Measurements from ENCODE around the gene SDR42E2. TPM values are rescaled to one million over a fixed set of nuclear protein-coding genes. Genes with fewer than 3 reads are reported as not detected.
"Not testable (repeated sequence)": the region's sequence is repeated elsewhere in the genome, so short reads cannot be mapped to it uniquely, and the experiment has no call there.

Gene SDR42E2
- under 1 TPM; 0.23 to 0.44 TPM for total RNA-seq

GRCh38 chr16:22161999-22162655, at the start of gene SDR42E2:
Gene SDR42E2, plus strand, starts transcription at chr16:22162506. Its CDS starts 3,077 bp downstream, at chr16:22165583.
- Mint-ChIP-seq H3K4me3 (no peak within 1 kb of the TSS), H3K4me1 (no peaks in the 10 kb centered on the region), H3K27me3 (peaks cover 16% of the 10 kb centered on the region), H3K27ac (no peak within 1 kb of the TSS), H3K36me3 (no peaks in the 10 kb centered on the region), H3K9me3 (peaks cover 4% of the 10 kb centered on the region)
- peak; percentile 42 for DNase-seq
- peak; percentile 56 for ATAC-seq (ENCODE audit: low read depth)
- POLR2A ChIA-PET = no interaction called here

- no peaks in the 10 kb centered on the region for H3K9me3 Mint-ChIP-seq
- H3K4me3 Mint-ChIP-seq = no peak overlapping the region
- ATAC-seq (ENCODE audit: low read depth) (no peak), DNase-seq (no peak)
- H3K27ac Mint-ChIP-seq = no peak overlapping the region
- no peaks in the 10 kb centered on the region for H3K4me1 Mint-ChIP-seq
- H3K27me3 Mint-ChIP-seq = no peaks in the 10 kb centered on the region
- POLR2A ChIA-PET = no interaction called here
- no peaks in the 10 kb centered on the region for H3K36me3 Mint-ChIP-seq
Measured at GRCh38 chr16:22116095-22116700, 46.1 kb upstream of the SDR42E2 start.

- ATAC-seq (ENCODE audit: low read depth) (no peak), DNase-seq (no peak)
- H3K27me3 Mint-ChIP-seq = no peaks in the 10 kb centered on the region
- H3K36me3 Mint-ChIP-seq = no peaks in the 10 kb centered on the region
- H3K9me3 Mint-ChIP-seq = no peaks in the 10 kb centered on the region
- POLR2A ChIA-PET = no interaction called here
- H3K4me3 Mint-ChIP-seq = no peak overlapping the region
- no peaks in the 10 kb centered on the region for H3K4me1 Mint-ChIP-seq
- H3K27ac Mint-ChIP-seq = no peak overlapping the region
Measured at GRCh38 chr16:22117609-22118008, 44.7 kb upstream of the SDR42E2 start.

- Mint-ChIP-seq H3K4me3 (no peak overlapping the region), H3K4me1 (no peaks in the 10 kb centered on the region), H3K27me3 (no peaks in the 10 kb centered on the region), H3K27ac (no peak overlapping the region), H3K9me3 (no peaks in the 10 kb centered on the region), H3K36me3 (no peaks in the 10 kb centered on the region)
- POLR2A ChIA-PET = no interaction called here
- no peak for DNase-seq
- ATAC-seq (ENCODE audit: low read depth) = no peak
Measured at GRCh38 chr16:22120440-22120839, 41.9 kb upstream of the SDR42E2 start.

- no peaks in the 10 kb centered on the region for H3K27me3 Mint-ChIP-seq
- ATAC-seq (ENCODE audit: low read depth) = no peak
Measured at GRCh38 chr16:22122239-22122638, 40.1 kb upstream of the SDR42E2 start.

GRCh38 chr16:22123146-22123545, 39.2 kb upstream of the SDR42E2 start:
- ATAC-seq (ENCODE audit: low read depth) = no peak
- POLR2A ChIA-PET = no interaction called here
- H3K36me3 Mint-ChIP-seq = no peaks in the 10 kb centered on the region

More at GRCh38 chr16:22122239-22122638, 40.1 kb upstream of the SDR42E2 start:
- Mint-ChIP-seq H3K4me3 (no peak overlapping the region), H3K27ac (no peak overlapping the region), H3K9me3 (no peaks in the 10 kb centered on the region), H3K4me1 (no peaks in the 10 kb centered on the region), H3K36me3 (no peaks in the 10 kb centered on the region)
- DNase-seq = no peak
- POLR2A ChIA-PET = no interaction called here

GRCh38 chr16:22123759-22124490, 38.4 kb upstream of the SDR42E2 start:
- ATAC-seq (ENCODE audit: low read depth) (no peak), DNase-seq (no peak)
- H3K4me1 Mint-ChIP-seq = no peaks in the 10 kb centered on the region
- H3K27ac Mint-ChIP-seq = no peak overlapping the region
- no peaks in the 10 kb centered on the region for H3K36me3 Mint-ChIP-seq
- no peaks in the 10 kb centered on the region for H3K9me3 Mint-ChIP-seq
- H3K4me3 Mint-ChIP-seq = no peak overlapping the region
- no peaks in the 10 kb centered on the region for H3K27me3 Mint-ChIP-seq
- POLR2A ChIA-PET = no interaction called here

More at GRCh38 chr16:22123146-22123545, 39.2 kb upstream of the SDR42E2 start:
- Mint-ChIP-seq H3K27me3 (no peaks in the 10 kb centered on the region), H3K4me3 (no peak overlapping the region), H3K27ac (no peak overlapping the region), H3K9me3 (no peaks in the 10 kb centered on the region), H3K4me1 (no peaks in the 10 kb centered on the region)
- no peak for DNase-seq

GRCh38 chr16:22124583-22125284, 37.6 kb upstream of the SDR42E2 start:
- Mint-ChIP-seq H3K4me1 (no peaks in the 10 kb centered on the region), H3K27ac (no peak overlapping the region), H3K27me3 (no peaks in the 10 kb centered on the region), H3K9me3 (no peaks in the 10 kb centered on the region), H3K4me3 (no peak overlapping the region), H3K36me3 (no peaks in the 10 kb centered on the region)
- ATAC-seq (ENCODE audit: low read depth) (no peak), DNase-seq (no peak)
- POLR2A ChIA-PET = no interaction called here

GRCh38 chr16:22126037-22126558, 36.2 kb upstream of the SDR42E2 start:
- Mint-ChIP-seq H3K4me3 (no peak overlapping the region), H3K27me3 (no peaks in the 10 kb centered on the region), H3K36me3 (no peaks in the 10 kb centered on the region), H3K4me1 (no peaks in the 10 kb centered on the region), H3K27ac (no peak overlapping the region), H3K9me3 (no peaks in the 10 kb centered on the region)
- DNase-seq (no peak), ATAC-seq (ENCODE audit: low read depth) (no peak)
- POLR2A ChIA-PET = no interaction called here

- H3K27ac Mint-ChIP-seq; H3K4me1 Mint-ChIP-seq; H3K4me3 Mint-ChIP-seq; H3K9me3 Mint-ChIP-seq; ATAC-seq (ENCODE audit: low read depth); DNase-seq; H3K27me3 Mint-ChIP-seq; POLR2A ChIA-PET; H3K36me3 Mint-ChIP-seq: not testable (repeated sequence)
Measured at GRCh38 chr16:22128537-22128936, 33.8 kb upstream of the SDR42E2 start.

GRCh38 chr16:22130528-22130927, 31.8 kb upstream of the SDR42E2 start:
- Mint-ChIP-seq H3K27ac (no peak overlapping the region), H3K9me3 (no peaks in the 10 kb centered on the region), H3K4me1 (no peaks in the 10 kb centered on the region), H3K36me3 (no peaks in the 10 kb centered on the region), H3K4me3 (no peak overlapping the region), H3K27me3 (no peaks in the 10 kb centered on the region)
- POLR2A ChIA-PET = no interaction called here
- ATAC-seq (ENCODE audit: low read depth) (no peak), DNase-seq (no peak)

GRCh38 chr16:22132801-22133200, 29.5 kb upstream of the SDR42E2 start:
- Mint-ChIP-seq H3K36me3 (no peaks in the 10 kb centered on the region), H3K9me3 (no peaks in the 10 kb centered on the region), H3K4me1 (no peaks in the 10 kb centered on the region), H3K27me3 (peaks cover 3% of the 10 kb centered on the region), H3K4me3 (no peak overlapping the region), H3K27ac (no peak overlapping the region)
- POLR2A ChIA-PET = interaction anchor here (0.7 kb wide), 1 partner anchor 119 kb away, joined by 3 read pairs; no protein-coding TSS in a partner anchor
- DNase-seq = no peak
- no peak for ATAC-seq (ENCODE audit: low read depth)

GRCh38 chr16:22138482-22138881, 23.8 kb upstream of the SDR42E2 start:
- POLR2A ChIA-PET = no interaction called here
- Mint-ChIP-seq H3K9me3 (no peaks in the 10 kb centered on the region), H3K36me3 (no peaks in the 10 kb centered on the region), H3K4me3 (no peak overlapping the region), H3K27me3 (peaks cover 3% of the 10 kb centered on the region), H3K27ac (no peak overlapping the region), H3K4me1 (no peaks in the 10 kb centered on the region)
- no peak for DNase-seq
- no peak for ATAC-seq (ENCODE audit: low read depth)
